Vagina (tissue), 2 donors: ENCODE measurements around the gene KDM4C. TPM values are rescaled to one million over a fixed set of nuclear protein-coding genes. Genes with fewer than 3 reads are reported as not detected.

Experiments
- DNase-seq, 2 donors: peaks; one replicate each; pipeline ENCODE4 v3.0.0-alpha.2; 2017; ENCODE audit errors: extremely low spot score in 2 of 2
- H3K27ac ChIP-seq: fragments of 200-600 bp; sonication (generic); one replicate; pipeline ENCODE4 v1.5.1; 2019
- H3K27me3 ChIP-seq: fragments of 200-600 bp; sonication (generic); one replicate; pipeline ENCODE4 v1.5.1; 2019
- H3K36me3 ChIP-seq, 2 donors: fragments of 200-600 bp; sonication (generic); one replicate each; pipeline ENCODE4 v1.5.1; 2017 to 2019
- H3K4me1 ChIP-seq: fragments of 200-600 bp; sonication (generic); one replicate; pipeline ENCODE4 v1.5.1; 2019
- H3K4me3 ChIP-seq, 2 donors: fragments of 200-600 bp; sonication (generic); 1 replicate in 1 of 2; 2 replicates in 1 of 2; pipeline ENCODE4 v1.5.1; 2016 to 2019
- H3K9me3 ChIP-seq: fragments of 200-600 bp; sonication (generic); one replicate; pipeline ENCODE4 v1.5.1; 2019
- POLR2A ChIP-seq, 2 donors: fragments of 450-650 bp; IDR thresholded peaks; one replicate each; pipeline ENCODE4 v1.6.1; 2017; ENCODE audit warnings: antibody characterized with exemption in 2 of 2, mild to moderate bottlenecking in 2 of 2, moderate library complexity in 2 of 2
- POLR2AphosphoS5 ChIP-seq, 2 donors: sonication (generic); formaldehyde crosslinking; IDR thresholded peaks; one replicate each; pipeline ENCODE4 v1.9.0; 2017; ENCODE audit warnings: antibody characterized with exemption in 2 of 2, mild to moderate bottlenecking in 2 of 2, low read depth in 1 of 2; ENCODE audit not compliant: insufficient read depth in 1 of 2
- intact Hi-C: fragments of 100-400 bp; cut with DNase I; formaldehyde crosslinking; loops from one replicate; pipeline ENCODE4 v1.15.1; 2023
- total RNA-seq: library from RNA; depleted of rRNA; stranded (reverse); fragments of >200 nt; gene quantifications from one replicate; pipeline ENCODE4 v1.2.3, GENCODE V29; 2016
- TF ChIP-seq, protein P1 (sequence below), 3 experiments: fragments of 450-650 bp in 2 of 3; fragments of 200-600 bp in 1 of 3; sonication (generic) in 1 of 3; IDR thresholded peaks; one replicate each; pipeline ENCODE4 v1.5.1; 2017 to 2019; ENCODE audit warnings: antibody characterized with exemption in 3 of 3, mild to moderate bottlenecking in 2 of 3, moderate library complexity in 2 of 3

KDM4C gene
- total RNA-seq, 1 donor from 2014 or later = 35.6 TPM

DNA sequence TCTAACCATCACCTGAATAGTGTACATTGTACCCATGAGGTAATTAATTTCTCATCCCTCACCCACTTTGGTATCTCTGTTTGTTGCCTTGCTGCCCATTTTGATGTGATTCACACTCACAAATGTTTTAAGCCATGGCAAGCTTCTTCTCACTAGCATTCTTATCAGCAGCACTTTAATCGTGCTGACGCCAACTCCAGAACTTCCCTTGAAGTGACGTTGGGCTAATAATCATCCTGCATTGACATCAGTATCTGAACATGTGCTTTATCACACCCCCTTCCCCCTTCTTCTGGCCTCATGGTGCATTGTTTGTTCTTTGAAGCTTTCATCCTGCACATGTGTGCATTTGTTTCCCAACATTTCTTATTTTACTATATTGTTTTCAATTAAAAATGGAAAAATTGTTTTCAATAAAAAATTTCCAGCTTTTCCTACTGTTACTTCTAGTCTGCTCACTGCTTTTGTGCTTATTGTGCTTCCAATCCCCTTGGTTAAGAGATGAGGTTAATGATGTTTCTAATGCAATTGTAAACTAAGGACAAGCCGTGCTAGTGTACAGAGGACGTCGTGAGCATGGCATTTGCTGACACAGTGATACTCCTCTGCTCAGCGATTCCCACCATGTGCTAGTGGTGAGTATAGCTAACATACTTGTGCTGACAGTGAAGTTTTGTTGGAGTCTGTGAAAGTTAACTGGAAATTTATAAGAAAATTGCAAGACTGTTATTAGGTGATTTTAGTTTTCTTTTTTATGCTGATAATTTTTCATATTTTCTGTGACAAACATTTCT, 238.5 kb downstream of the KDM4C start:
- intact Hi-C loops = no loop called here
- Histone ChIP-seq H3K4me3 (no peak overlapping the region), H3K9me3 (no peaks in the 10 kb centered on the region), H3K27ac (no peak overlapping the region), H3K36me3 (peaks cover 0 to 20% of the 10 kb centered on the region in 2 donors), H3K4me1 (no peaks in the 10 kb centered on the region), H3K27me3 (no peaks in the 10 kb centered on the region)
- no peak for DNase-seq
- TF ChIP-seq, protein P1, sequence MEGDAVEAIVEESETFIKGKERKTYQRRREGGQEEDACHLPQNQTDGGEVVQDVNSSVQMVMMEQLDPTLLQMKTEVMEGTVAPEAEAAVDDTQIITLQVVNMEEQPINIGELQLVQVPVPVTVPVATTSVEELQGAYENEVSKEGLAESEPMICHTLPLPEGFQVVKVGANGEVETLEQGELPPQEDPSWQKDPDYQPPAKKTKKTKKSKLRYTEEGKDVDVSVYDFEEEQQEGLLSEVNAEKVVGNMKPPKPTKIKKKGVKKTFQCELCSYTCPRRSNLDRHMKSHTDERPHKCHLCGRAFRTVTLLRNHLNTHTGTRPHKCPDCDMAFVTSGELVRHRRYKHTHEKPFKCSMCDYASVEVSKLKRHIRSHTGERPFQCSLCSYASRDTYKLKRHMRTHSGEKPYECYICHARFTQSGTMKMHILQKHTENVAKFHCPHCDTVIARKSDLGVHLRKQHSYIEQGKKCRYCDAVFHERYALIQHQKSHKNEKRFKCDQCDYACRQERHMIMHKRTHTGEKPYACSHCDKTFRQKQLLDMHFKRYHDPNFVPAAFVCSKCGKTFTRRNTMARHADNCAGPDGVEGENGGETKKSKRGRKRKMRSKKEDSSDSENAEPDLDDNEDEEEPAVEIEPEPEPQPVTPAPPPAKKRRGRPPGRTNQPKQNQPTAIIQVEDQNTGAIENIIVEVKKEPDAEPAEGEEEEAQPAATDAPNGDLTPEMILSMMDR (IDR thresholded peaks at IDR 0.05) = no peak
- no peak for TF ChIP-seq POLR2A (IDR thresholded peaks at IDR 0.05)
- TF ChIP-seq POLR2AphosphoS5 (IDR thresholded peaks at IDR 0.05; ENCODE audit: insufficient read depth in 1 of 2, low read depth in 1 of 2) = no peak

DNA sequence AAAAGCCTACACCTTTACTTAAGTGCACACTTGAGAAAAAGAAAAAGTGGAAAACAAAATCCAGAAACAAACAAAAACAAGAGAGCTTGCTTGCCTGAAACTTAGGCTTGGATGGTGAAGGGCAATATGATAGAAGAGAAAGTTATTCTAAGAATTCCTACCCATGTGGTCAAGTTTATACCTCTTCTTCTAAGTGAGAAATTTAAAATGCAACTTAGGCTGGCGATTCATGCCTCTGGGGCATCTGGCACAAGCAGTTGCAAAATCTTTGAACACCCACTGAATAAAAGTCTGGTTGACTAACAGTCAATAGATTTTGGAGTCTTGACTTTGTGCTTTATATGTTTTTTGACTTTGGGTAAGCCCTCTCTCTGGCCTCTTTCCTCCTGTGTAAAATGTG, 239.6 kb downstream of the KDM4C start:
- DNase-seq = no peak
- Histone ChIP-seq H3K36me3 (peaks cover 0 to 19% of the 10 kb centered on the region in 2 donors), H3K4me1 (no peaks in the 10 kb centered on the region), H3K27me3 (no peaks in the 10 kb centered on the region), H3K4me3 (no peak overlapping the region), H3K27ac (no peak overlapping the region), H3K9me3 (no peaks in the 10 kb centered on the region)
- intact Hi-C loops = no loop called here
- TF ChIP-seq, protein P1 (IDR thresholded peaks at IDR 0.05) = no peak
- no peak for TF ChIP-seq POLR2A (IDR thresholded peaks at IDR 0.05)
- no peak for TF ChIP-seq POLR2AphosphoS5 (IDR thresholded peaks at IDR 0.05; ENCODE audit: insufficient read depth in 1 of 2, low read depth in 1 of 2)

DNA sequence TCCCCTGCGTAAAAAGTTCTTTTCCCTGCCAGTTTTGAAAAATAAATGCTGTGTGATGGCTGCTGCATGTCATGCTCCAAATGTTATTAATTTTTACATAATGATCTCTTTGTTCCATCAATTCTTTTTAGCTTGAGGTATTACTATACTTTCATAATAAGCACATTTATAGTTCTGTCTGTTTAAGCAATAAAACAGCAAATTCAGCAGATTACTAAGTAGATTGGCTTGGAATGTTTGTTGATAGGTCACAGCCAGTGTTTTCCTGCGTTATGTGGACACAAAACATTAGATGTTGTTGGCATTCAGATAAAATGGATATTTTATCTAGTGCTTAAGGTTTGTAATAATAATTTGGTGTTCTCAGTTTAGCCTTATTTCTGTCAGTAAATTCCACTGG, 242.0 kb downstream of the KDM4C start:
- no peak overlapping the region for H3K4me3 ChIP-seq
- peaks cover 0 to 16% of the 10 kb centered on the region in 2 donors for H3K36me3 ChIP-seq
- intact Hi-C loops = no loop called here
- no peak for DNase-seq
- H3K27me3 ChIP-seq = no peaks in the 10 kb centered on the region
- TF ChIP-seq POLR2AphosphoS5 (IDR thresholded peaks at IDR 0.05; ENCODE audit: insufficient read depth in 1 of 2, low read depth in 1 of 2) = no peak
- no peak overlapping the region for H3K27ac ChIP-seq
- H3K4me1 ChIP-seq = no peaks in the 10 kb centered on the region
- H3K9me3 ChIP-seq = no peaks in the 10 kb centered on the region

DNA sequence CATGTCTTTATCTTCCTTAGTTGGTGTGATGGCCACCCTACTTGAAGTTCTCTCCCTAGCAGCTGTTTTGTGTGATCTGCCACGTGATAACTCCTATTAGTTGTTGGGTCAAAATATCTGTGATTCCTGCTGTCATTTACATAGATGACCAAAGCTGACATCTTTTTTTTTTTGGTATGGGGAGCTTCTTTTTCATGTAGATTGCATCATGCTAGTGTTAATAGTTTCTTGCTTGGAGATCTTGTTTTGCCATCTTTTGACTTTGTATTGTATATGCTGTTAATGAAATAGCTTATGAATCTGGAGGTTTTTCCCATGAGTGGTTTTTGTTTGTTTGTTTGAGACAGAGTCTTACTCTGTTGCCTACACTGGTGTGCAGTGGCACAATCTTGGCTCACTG, 243.8 kb downstream of the KDM4C start:
- Histone ChIP-seq H3K36me3 (peaks cover 0 to 8% of the 10 kb centered on the region in 2 donors), H3K27me3 (no peaks in the 10 kb centered on the region), H3K4me1 (no peaks in the 10 kb centered on the region), H3K9me3 (no peaks in the 10 kb centered on the region), H3K4me3 (no peak overlapping the region), H3K27ac (no peak overlapping the region)
- no peak for DNase-seq
- intact Hi-C loops = no loop called here
- TF ChIP-seq POLR2AphosphoS5 (IDR thresholded peaks at IDR 0.05; ENCODE audit: insufficient read depth in 1 of 2, low read depth in 1 of 2) (no peak), POLR2A (IDR thresholded peaks at IDR 0.05) (no peak)
- TF ChIP-seq, protein P1 (IDR thresholded peaks at IDR 0.05) = no peak

DNA sequence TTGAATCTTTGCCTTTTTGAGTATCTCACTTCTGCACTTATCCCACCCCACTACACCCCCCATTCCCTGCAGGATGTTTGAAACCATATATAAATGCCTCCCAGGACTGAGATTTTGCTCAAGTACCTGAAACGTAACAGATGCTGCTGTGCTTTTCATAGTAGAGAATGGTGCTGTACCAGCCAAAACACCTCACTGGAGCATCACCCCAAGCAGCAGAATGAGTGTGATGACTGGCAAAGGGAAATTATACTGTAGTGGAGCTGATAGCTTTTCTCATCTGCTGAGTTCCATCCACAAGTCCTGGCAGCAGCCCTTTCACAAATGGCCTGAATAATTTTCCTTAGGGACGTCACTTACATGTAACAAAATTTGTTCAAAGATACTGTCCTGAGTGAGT, 246.1 kb downstream of the KDM4C start:
- no peaks in the 10 kb centered on the region for H3K4me1 ChIP-seq
- no peaks in the 10 kb centered on the region for H3K27me3 ChIP-seq
- intact Hi-C loops = no loop called here
- no peak for DNase-seq
- no peak overlapping the region for H3K27ac ChIP-seq
- H3K9me3 ChIP-seq = no peaks in the 10 kb centered on the region
- H3K36me3 ChIP-seq = peaks cover 0 to 14% of the 10 kb centered on the region in 2 donors
- H3K4me3 ChIP-seq = no peak overlapping the region
- TF ChIP-seq POLR2AphosphoS5 (IDR thresholded peaks at IDR 0.05; ENCODE audit: insufficient read depth in 1 of 2, low read depth in 1 of 2) = no peak

- TF ChIP-seq, protein P1 (IDR thresholded peaks at IDR 0.05) = no peak
- TF ChIP-seq POLR2A (IDR thresholded peaks at IDR 0.05) = no peak
- TF ChIP-seq POLR2AphosphoS5 (IDR thresholded peaks at IDR 0.05; ENCODE audit: insufficient read depth in 1 of 2, low read depth in 1 of 2) = no peak
- H3K4me1 ChIP-seq = no peaks in the 10 kb centered on the region
- DNase-seq = no peak
- peaks cover 0 to 14% of the 10 kb centered on the region in 2 donors for H3K36me3 ChIP-seq
- no peaks in the 10 kb centered on the region for H3K9me3 ChIP-seq
- intact Hi-C loops = no loop called here
- no peak overlapping the region for H3K4me3 ChIP-seq
- no peaks in the 10 kb centered on the region for H3K27me3 ChIP-seq
- no peak overlapping the region for H3K27ac ChIP-seq
Observed at GRCh38 chr9:7006417-7006816, 248.6 kb downstream of the KDM4C start.
